Measurements from ENCODE around the gene ENDOV.

GRCh38 chr17:80445007-80445725 lies 30.2 kb downstream of the ENDOV start:
- TF ChIP-seq POLR2A (IDR thresholded peaks at IDR 0.05) (no peak), CTCF (IDR thresholded peaks at IDR 0.05) (no peak), POLR2AphosphoS5 (IDR thresholded peaks at IDR 0.05) (no peak), EP300 (IDR thresholded peaks at IDR 0.05) (no peak)

All from suprapubic skin (tissue), 4 donors.